ENCODE measurements around the gene EXOC3L1.

The EXOC3L1 gene

DNA sequence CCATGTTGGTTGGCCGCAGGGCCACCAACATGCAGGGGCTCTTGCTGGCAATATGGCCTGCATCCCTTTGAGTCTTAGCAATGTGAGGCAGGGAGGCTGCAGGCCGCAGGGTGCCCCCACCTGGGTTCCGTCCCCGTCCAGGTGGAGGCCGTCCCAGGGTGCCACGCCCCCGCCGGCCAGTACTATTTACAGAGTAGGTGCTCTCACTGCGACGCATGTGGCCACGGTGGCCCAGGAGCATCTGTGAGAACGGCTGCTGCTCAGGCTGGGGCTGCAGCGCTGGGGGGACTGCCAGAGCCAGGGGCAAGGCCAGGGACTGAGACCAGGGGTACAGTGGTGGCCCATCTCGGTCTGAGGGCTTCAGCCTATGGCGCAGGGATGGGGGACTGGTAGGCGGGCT lies 9.8 kb downstream of the EXOC3L1 start:
- DNase-seq (ENCODE audit: low spot score): no peak

DNA sequence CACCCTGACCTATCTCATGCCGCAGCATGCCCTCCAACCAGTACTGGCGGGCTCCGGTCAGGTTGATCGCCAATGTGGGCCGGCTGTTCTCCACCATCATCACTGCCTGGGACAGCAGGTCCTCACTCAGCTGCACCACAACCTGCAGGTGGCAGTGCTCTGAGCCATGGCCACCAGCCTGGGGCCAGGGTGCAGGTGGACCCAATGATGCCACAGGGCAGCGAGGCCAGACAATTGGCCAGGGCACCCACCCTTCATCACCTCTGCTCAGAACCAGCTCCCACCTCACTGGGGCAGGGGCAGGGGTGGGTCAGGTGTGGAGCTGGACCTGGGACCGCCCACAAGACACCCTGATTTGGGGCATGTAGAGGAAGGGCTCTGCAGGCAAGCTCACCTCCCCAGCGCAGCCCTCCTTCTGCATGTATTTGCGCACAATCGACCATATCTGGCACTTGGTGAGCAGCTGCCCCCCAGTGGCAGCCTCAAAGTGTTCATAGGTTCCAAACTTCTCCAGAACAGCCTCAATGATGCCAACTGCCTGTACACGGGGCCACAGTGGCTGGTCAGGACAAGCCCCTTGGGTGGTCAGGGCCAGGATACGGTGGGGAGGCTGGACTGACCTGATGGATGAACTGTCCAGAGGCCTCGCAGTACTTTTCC lies 10.4 kb downstream of the EXOC3L1 start:
- no peak for DNase-seq (ENCODE audit: low spot score)

GRCh38 chr16:67177743-67178699 lies 11.9 kb downstream of the EXOC3L1 start:
- no peak for DNase-seq (ENCODE audit: low spot score)

GRCh38 chr16:67176662-67177061 lies 13.3 kb downstream of the EXOC3L1 start:
- DNase-seq (ENCODE audit: low spot score): no peak

GRCh38 chr16:67174706-67175231 lies 15.2 kb downstream of the EXOC3L1 start:
- DNase-seq (ENCODE audit: low spot score): no peak

- DNase-seq (ENCODE audit: low spot score): peak; percentile 63
Measured at GRCh38 chr16:67173808-67174705, 15.9 kb downstream of the EXOC3L1 start.

DNA sequence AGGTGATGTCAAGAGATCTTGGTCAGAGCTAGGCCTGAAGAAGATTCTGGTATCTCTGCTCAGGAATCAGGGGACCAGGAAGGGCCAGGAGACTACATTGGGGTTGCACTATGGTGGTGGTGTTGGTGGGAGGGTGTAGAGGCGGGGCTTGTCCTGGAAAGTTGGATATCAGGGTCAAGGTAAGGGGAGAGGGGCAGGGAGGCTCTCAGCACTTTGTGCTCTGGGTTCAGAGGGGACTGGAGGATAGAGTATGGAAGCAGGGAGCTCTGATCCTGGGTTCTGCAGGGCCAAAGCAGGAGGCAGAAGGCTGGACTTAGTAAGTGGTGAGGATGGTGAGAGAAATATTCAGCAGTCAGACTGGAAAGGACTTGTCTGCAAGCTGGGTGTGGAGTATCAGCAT lies 16.6 kb downstream of the EXOC3L1 start:
- no peak for DNase-seq (ENCODE audit: low spot score)

DNA sequence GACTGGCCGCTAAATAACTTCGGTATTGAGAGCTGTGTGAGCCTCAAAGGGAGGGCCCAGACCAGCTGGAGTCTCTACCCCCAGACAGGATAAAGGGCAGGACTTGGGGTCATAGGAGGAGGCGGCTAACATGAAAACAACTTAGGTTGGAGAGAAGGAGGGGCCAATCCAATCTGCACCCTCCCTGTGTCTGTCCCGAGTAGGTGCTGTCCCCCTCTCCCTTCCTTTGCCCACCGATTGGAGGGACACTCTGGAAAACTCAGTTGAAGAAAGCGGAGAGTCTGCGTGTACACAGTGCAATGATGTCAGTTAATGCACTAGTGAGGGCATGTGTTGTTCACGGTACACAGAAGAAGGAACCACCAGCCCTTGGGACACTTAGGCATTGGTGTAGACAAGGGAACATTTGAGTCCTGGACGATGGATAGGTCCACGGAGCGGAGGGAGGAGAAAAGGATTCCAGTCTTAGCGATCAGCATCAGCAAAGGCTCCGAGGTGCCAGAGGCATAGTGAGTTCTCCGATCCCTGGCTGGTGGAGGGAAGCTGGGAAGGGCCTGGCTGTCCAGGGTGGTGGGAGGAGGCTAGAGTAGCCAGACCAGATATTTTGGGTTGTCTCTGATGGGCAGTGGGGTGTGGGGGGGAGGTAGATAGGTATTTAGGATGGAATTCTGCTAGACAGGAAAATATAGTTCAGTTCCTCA lies 18.8 kb downstream of the EXOC3L1 start:
- DNase-seq (ENCODE audit: low spot score): no peak

DNA sequence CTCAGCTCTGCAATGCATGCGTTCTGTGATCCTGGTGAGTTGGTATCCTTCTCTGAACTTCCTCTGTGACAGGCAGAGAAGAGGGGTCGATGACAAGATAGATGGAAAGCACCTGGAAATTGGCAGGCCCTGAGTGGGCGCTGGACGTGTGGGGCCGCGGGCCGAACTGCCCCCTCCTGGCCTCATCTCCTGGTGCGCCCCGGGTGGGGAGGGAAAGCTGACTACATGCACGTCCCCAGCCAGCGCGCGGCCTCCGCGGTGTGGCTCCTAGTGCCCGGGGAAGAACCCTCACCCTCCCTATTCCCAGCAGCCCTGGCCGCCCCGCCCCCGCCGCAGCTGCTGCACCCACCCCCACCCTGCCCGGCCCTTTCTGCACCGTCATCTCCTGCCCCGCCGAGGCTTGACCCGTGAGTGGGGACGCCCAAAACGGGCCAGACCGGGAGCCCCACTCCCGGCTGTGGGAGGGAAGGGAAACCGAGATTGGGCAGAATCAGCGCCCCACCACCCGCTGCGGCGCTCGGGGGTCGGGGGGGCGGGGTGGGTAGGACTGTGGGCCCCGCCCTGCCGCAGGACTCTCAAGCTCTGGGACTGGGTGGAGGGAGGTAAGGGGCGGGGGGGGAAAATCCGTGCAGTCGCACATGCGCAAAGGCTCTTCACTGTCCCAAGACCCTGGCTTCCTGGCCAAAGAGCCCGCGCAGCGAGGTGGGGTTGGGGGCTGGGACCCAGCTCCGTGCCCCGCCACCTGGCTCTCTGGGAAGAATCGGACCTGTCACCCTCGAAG lies 19.6 kb downstream of the EXOC3L1 start, which contains the start of gene NOL3:
Gene NOL3 (plus strand): TSS at position 371 of the 781 bp plus-strand sequence.
- peak; percentile 30 for DNase-seq (ENCODE audit: low spot score)

GRCh38 chr16:67169642-67170167 lies 20.2 kb downstream of the EXOC3L1 start:
- peak; percentile 37 for DNase-seq (ENCODE audit: low spot score)

GRCh38 chr16:67169011-67169451 lies 20.9 kb downstream of the EXOC3L1 start:
- DNase-seq (ENCODE audit: low spot score): no peak

- no peak for DNase-seq (ENCODE audit: low spot score)
Measured at GRCh38 chr16:67167588-67167987, 22.3 kb downstream of the EXOC3L1 start.

DNA sequence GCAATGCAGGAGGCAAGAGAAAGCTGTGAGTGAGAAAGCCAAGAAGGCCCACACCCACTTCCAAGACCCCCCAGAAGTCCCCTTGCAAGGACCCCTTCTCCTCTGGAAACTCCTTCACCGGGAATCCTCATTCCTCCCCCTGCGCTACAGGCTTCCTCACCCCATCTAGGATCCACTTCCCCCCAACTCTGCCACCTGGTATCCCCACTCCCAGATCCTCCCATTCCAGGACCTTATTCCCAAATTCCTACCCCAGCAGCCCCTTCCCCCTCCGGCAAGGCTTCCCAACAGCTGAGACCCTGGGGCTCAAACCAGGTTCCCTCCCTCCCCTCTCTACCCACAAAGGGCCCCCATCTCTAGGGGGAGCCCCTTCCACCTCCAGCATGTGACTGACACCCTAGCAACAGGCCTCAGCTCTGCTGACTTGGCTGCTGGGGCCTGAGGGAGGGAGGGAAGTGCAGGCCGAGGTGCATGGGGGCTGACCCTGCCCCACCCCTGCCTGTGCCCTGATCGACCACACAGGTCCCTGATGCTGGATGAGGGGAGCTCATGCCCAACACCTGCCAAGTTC lies 23.3 kb downstream of the EXOC3L1 start:
- DNase-seq (ENCODE audit: low spot score): no peak

GRCh38 chr16:67166110-67166547 lies 23.8 kb downstream of the EXOC3L1 start:
- no peak for DNase-seq (ENCODE audit: low spot score)

GRCh38 chr16:67165121-67166078 lies 24.5 kb downstream of the EXOC3L1 start:
- no peak for DNase-seq (ENCODE audit: low spot score)

- DNase-seq (ENCODE audit: low spot score): no peak
Measured at GRCh38 chr16:67164599-67165061, 25.3 kb downstream of the EXOC3L1 start, which contains the start of gene HSF4. Gene HSF4 (plus strand): TSS chr16:67164745. CDS start chr16:67164812, 67 bp downstream.

GRCh38 chr16:67163999-67164558 lies 25.9 kb downstream of the EXOC3L1 start:
- DNase-seq (ENCODE audit: low spot score): no peak

All from hematopoietic multipotent progenitor cell treated with erythropoietin and hydrocortisone succinate and interleukin-3 and kit ligand, for 15 days (in vitro differentiated cells).